HG03342 (cell line): ENCODE measurements around the gene BCL11B.

Source experiments
- ATAC-seq: cut with Tn5 transposase; IDR thresholded peaks from one replicate; pipeline ENCODE4 v1.9.1; 2021; ENCODE audit warnings: mild to moderate bottlenecking, moderate library complexity; ENCODE audit not compliant: unreplicated experiment

Gene BCL11B

GRCh38 chr14:99268810-99269707, 2.9 kb downstream of the BCL11B start:
- no peak for ATAC-seq

- no peak for ATAC-seq
Observed at GRCh38 chr14:99267837-99268781, 3.9 kb downstream of the BCL11B start.

- ATAC-seq: no peak
Observed at GRCh38 chr14:99267381-99267780, 4.6 kb downstream of the BCL11B start.

- peak; percentile 76 for ATAC-seq
Observed at GRCh38 chr14:99266181-99267178, 5.5 kb downstream of the BCL11B start.

GRCh38 chr14:99265571-99265970, 6.4 kb downstream of the BCL11B start:
- no peak for ATAC-seq

GRCh38 chr14:99264691-99265450, 7.1 kb downstream of the BCL11B start:
- ATAC-seq: no peak

GRCh38 chr14:99263564-99264330, 8.2 kb downstream of the BCL11B start:
- no peak for ATAC-seq

GRCh38 chr14:99262977-99263448, 9.0 kb downstream of the BCL11B start:
- ATAC-seq: no peak

- no peak for ATAC-seq
Observed at GRCh38 chr14:99261912-99262787, 9.8 kb downstream of the BCL11B start.

GRCh38 chr14:99260587-99261551, 11.1 kb downstream of the BCL11B start:
- no peak for ATAC-seq

GRCh38 chr14:99260116-99260515, 11.9 kb downstream of the BCL11B start:
- ATAC-seq: no peak

- ATAC-seq: no peak
Observed at GRCh38 chr14:99258876-99259726, 12.9 kb downstream of the BCL11B start.

- no peak for ATAC-seq
Observed at GRCh38 chr14:99258341-99258861, 13.6 kb downstream of the BCL11B start.

- no peak for ATAC-seq
Observed at GRCh38 chr14:99257673-99258221, 14.2 kb downstream of the BCL11B start.

GRCh38 chr14:99257122-99257672, 14.8 kb downstream of the BCL11B start:
- ATAC-seq: no peak
